Measurements from ENCODE around the gene RBM15B. TPM values are rescaled to one million over a fixed set of nuclear protein-coding genes. Genes with fewer than 3 reads are reported as not detected.

The RBM15B gene
- polyA plus RNA-seq, 3 donors = 7.1 to 10.3 (median 9.1) TPM

DNA sequence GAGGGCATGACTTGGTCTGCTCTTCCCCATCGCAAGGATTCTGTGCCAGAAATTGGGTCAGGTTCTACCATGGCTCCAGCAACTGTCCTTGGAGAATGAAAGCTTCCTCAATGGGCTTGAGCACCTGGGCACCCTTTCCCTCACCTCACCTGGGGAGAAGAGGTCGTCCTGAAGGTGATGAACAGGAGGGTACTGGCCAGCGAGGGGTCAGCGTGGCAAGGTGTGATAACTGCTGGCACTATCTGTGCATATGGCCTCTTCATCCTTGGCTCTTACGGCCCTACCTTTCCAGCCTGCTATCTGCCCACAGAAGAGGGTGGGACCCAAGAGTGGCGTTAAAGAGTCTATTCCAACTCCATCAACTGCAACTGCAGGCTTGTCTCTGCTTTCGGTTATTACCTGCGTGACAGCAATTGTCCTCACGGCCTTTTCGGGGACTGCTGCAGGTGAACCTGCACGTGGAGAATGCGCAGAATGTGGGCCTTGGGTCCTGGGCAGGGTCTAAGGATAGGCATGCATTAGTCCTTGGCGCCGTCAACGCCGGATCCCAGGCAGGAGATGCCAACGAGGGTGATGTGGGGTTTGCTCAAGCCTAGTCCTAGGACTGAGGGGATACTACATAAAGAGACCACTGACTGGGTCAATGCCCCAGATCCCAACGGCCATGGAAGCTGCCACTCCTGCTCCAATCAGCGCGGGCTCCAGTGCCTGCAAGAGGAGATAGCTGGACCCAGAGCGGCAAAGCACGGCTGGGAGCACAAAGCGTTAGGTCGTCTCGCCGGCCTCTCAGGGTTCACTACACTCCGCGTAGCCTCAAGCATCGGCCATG lies 625 bp upstream of the RBM15B start:
- Mint-ChIP-seq H3K4me1 (peaks cover 63% of the 10 kb centered on the region), H3K27me3 (ENCODE audit: low read depth in 3 of 3) (peaks cover 0 to 3% (median 1%) of the 10 kb centered on the region in 3 donors), H3K36me3 (peaks cover 45 to 53% of the 10 kb centered on the region in 2 donors), H3K27ac (peak overlapping the region; percentile 26 to 86 (median 80)), H3K4me3 (peak overlapping the region; percentile 59 to 64), H3K9me3 (peaks cover 0 to 3% (median 0%) of the 10 kb centered on the region in 7 donors)
- peak overlapping the region; percentile 72 for H3K4me2 ChIP-seq (replicated peaks; ENCODE audit: extremely low read depth, low read length, poor library complexity, severe bottlenecking)
- peak overlapping the region; percentile 48 for H3K9ac ChIP-seq (ENCODE audit: insufficient read depth, low read length, poor library complexity, severe bottlenecking)
- peaks cover 71% of the 10 kb centered on the region for H4K20me1 ChIP-seq (ENCODE audit: insufficient read depth, low read length)
- peak overlapping the region; percentile 21 to 72 for H3K27ac ChIP-seq (ENCODE audit: low read depth in 1 of 2, low read length in 2 of 2)
- peaks cover 39 to 48% of the 10 kb centered on the region in 2 donors for H3K36me3 ChIP-seq (replicated peaks in 1 of 2; ENCODE audit: control insufficient read depth in 1 of 2, insufficient read depth in 2 of 2, low read length in 2 of 2)
- H3K9me3 ChIP-seq (replicated peaks in 1 of 2; ENCODE audit: control insufficient read depth in 1 of 2, insufficient read depth in 1 of 2, low read length in 2 of 2) = no peaks in the 10 kb centered on the region
- peak overlapping the region; percentile 4 to 74 (median 14) for H3K4me3 ChIP-seq (replicated peaks in 1 of 3; ENCODE audit: low read depth in 2 of 3, low read length in 3 of 3)
- peaks cover 45 to 57% of the 10 kb centered on the region in 2 donors for H3K4me1 ChIP-seq (ENCODE audit: control insufficient read depth in 1 of 2, insufficient read depth in 2 of 2, low read length in 2 of 2)
- H3K27me3 ChIP-seq (ENCODE audit: control insufficient read depth in 2 of 2, insufficient read depth in 2 of 2, low read length in 2 of 2) = no peaks in the 10 kb centered on the region
- peaks cover 79% of the 10 kb centered on the region for H3K79me2 ChIP-seq (ENCODE audit: insufficient read depth, low read length)
- peak overlapping the region; percentile 77 for H2AFZ ChIP-seq (ENCODE audit: insufficient read depth, low read depth, low read length, poor library complexity, severe bottlenecking)
- DNase-seq = no peak
- WGBS (ENCODE audit: insufficient coverage) = 36% methylated on average over 26 of the region's 29 CpGs
- TF ChIP-seq CTCF (IDR thresholded peaks at IDR 0.05) = no peak
- intact Hi-C loops (cut with micrococcal nuclease) = loop anchor here (2.0 to 10.0 kb wide), 3 partner anchors 107 to 1036 kb away; partner anchors contain the start of genes CYB561D2 (in 1 of the 2), NPRL2 (in 1 of the 2), TEX264 (in 1 of the 2) and TMEM115 (in 1 of the 2)

DNA sequence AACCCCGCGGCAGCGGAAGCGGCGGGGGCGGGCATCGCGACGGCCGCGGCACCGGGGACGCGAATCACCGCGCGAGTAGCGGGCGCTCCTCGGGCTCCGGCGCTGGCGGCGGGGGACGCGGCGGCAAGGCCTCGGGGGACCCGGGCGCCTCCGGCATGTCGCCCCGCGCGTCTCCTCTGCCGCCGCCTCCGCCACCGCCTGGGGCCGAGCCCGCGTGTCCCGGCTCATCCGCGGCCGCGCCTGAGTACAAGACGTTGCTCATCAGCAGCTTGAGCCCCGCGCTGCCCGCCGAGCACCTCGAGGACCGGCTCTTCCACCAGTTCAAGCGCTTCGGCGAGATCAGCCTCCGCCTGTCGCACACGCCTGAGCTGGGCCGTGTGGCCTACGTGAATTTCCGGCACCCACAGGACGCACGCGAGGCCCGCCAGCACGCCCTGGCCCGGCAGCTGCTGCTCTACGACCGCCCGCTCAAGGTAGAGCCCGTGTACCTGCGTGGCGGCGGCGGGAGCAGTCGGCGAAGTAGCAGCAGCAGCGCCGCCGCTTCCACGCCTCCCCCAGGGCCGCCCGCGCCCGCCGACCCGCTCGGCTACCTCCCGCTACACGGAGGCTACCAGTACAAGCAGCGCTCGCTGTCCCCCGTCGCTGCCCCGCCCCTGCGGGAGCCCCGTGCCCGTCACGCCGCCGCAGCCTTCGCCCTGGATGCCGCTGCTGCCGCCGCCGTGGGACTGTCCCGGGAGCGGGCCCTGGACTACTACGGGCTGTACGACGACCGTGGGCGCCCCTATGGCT lies 675 bp downstream of the RBM15B start:
- H3K36me3 Mint-ChIP-seq = peaks cover 53 to 66% of the 10 kb centered on the region in 2 donors
- peaks cover 32 to 44% of the 10 kb centered on the region in 2 donors for H3K4me1 ChIP-seq (ENCODE audit: control insufficient read depth in 1 of 2, insufficient read depth in 2 of 2, low read length in 2 of 2)
- H3K27ac ChIP-seq (ENCODE audit: low read depth in 1 of 2, low read length in 2 of 2) = peak overlapping the region; percentile 41 to 65
- peak overlapping the region; percentile 42 for H2AFZ ChIP-seq (ENCODE audit: insufficient read depth, low read depth, low read length, poor library complexity, severe bottlenecking)
- WGBS (ENCODE audit: insufficient coverage) = 18% methylated on average over 111 of the region's 115 CpGs
- H3K79me2 ChIP-seq (ENCODE audit: insufficient read depth, low read length) = peaks cover 76% of the 10 kb centered on the region
- no peaks in the 10 kb centered on the region for H3K9me3 ChIP-seq (replicated peaks in 1 of 2; ENCODE audit: control insufficient read depth in 1 of 2, insufficient read depth in 1 of 2, low read length in 2 of 2)
- H3K4me3 ChIP-seq (replicated peaks in 1 of 3; ENCODE audit: low read depth in 2 of 3, low read length in 3 of 3) = peak overlapping the region; percentile 52 to 74 (median 62)
- no peak for TF ChIP-seq CTCF (IDR thresholded peaks at IDR 0.05)
- H3K4me1 Mint-ChIP-seq = peaks cover 58% of the 10 kb centered on the region
- peak overlapping the region; percentile 82 for H3K9ac ChIP-seq (ENCODE audit: insufficient read depth, low read length, poor library complexity, severe bottlenecking)
- H3K27ac Mint-ChIP-seq = peak overlapping the region; percentile 73 to 89 (median 83)
- H3K4me2 ChIP-seq (replicated peaks; ENCODE audit: extremely low read depth, low read length, poor library complexity, severe bottlenecking) = peak overlapping the region; percentile 80
- H3K4me3 Mint-ChIP-seq = peak overlapping the region; percentile 79 to 84
- H3K27me3 Mint-ChIP-seq (ENCODE audit: low read depth in 3 of 3) = no peaks in the 10 kb centered on the region
- intact Hi-C loops (cut with micrococcal nuclease) = loop anchor here (2.0 to 10.0 kb wide), 3 partner anchors 106 to 1037 kb away; partner anchors contain the start of genes CYB561D2 (in 1 of the 2), NPRL2 (in 1 of the 2), TEX264 (in 1 of the 2) and TMEM115 (in 1 of the 2)
- H3K9me3 Mint-ChIP-seq = peaks cover 0 to 3% (median 0%) of the 10 kb centered on the region in 7 donors
- H3K36me3 ChIP-seq (replicated peaks in 1 of 2; ENCODE audit: control insufficient read depth in 1 of 2, insufficient read depth in 2 of 2, low read length in 2 of 2) = peaks cover 52 to 61% of the 10 kb centered on the region in 2 donors
- peak in 1 of 3 donors; percentile 37 for DNase-seq
- H4K20me1 ChIP-seq (ENCODE audit: insufficient read depth, low read length) = peaks cover 75% of the 10 kb centered on the region
- no peaks in the 10 kb centered on the region for H3K27me3 ChIP-seq (ENCODE audit: control insufficient read depth in 2 of 2, insufficient read depth in 2 of 2, low read length in 2 of 2)
